Colon (tissue), 2 donors: ENCODE results near the gene PLCB4.

Source experiments
- FAIRE-seq: peaks from 2 replicates; lab custom pipeline; 2012; peaks lifted over from hg19 to GRCh38; lab: Jason Lieb, UNC
- donor health status: control.
- donor health status: control.

The PLCB4 gene

GRCh38 chr20:9270831-9271230 is 201.9 kb downstream of the PLCB4 start:
- FAIRE-seq, result no peak

DNA sequence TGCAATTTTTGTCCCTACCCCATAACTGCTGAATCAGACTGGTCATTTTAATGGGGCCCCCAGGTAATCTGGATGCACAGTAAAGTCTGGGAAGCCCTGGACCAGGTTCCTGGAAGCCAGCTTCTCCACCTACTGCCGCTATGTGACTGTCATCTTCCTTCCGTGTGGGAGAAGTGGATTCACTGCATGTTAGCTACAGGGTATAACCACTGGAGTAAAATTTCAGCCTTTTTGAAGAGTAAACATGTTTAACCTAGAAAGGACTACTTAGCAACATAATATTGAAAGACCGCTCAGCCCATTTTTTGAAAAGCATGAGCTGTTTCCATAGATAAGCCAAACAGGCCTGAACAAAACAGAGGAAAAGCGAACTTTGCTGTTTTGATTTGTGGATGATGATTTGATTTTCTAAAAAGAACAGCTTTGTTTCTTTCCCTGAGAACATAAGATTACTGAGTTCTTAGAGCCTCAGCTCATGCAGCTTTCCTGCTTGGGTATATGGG is 208.1 kb downstream of the PLCB4 start:
- no peak for FAIRE-seq

DNA sequence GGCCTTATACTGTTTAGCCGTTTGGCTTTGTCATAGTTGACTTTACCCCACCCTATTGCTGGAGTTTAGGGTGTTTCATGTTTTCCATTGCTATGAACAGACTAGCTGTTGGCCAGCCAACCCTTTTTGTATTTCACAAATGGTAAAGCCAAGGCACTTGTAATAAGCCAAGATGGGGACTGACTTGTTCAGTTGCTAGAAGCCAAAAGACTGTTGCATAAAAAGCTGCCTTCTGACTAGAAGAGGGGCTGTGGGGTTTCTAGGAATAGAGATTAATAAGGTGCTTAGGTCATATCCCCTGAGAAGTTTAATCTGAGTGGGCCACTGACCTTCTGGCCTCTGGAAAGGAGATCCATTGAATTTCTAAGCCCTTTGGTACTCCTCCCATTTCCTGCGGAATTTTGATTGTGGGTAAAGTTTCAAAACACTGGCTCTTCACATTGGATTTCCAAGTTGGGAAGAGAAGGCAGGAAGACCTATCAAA is 211.1 kb downstream of the PLCB4 start:
- FAIRE-seq, result no peak

DNA sequence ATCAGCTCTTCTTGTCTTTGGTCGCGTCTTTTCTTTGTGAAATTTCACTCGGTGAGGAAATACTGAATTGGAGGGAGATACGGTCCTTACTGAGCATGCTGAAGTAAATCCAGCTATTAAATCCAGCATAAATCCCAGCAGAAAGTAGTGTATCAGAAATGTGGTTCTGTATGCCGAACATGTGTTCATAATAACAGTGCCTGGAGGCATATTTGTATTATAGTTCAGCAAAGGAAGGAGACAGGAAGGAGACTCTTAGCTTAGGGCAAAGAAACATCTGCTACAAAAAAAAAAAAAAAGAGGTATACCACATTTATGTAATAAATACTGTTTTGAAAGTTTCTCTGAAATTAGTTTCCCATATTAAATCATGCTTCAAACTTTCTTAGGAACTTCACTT is 211.8 kb downstream of the PLCB4 start:
- FAIRE-seq, result no peak

GRCh38 chr20:9281803-9282202 is 212.9 kb downstream of the PLCB4 start:
- FAIRE-seq, result no peak

GRCh38 chr20:9285617-9286016 is 216.7 kb downstream of the PLCB4 start:
- FAIRE-seq, result no peak

DNA sequence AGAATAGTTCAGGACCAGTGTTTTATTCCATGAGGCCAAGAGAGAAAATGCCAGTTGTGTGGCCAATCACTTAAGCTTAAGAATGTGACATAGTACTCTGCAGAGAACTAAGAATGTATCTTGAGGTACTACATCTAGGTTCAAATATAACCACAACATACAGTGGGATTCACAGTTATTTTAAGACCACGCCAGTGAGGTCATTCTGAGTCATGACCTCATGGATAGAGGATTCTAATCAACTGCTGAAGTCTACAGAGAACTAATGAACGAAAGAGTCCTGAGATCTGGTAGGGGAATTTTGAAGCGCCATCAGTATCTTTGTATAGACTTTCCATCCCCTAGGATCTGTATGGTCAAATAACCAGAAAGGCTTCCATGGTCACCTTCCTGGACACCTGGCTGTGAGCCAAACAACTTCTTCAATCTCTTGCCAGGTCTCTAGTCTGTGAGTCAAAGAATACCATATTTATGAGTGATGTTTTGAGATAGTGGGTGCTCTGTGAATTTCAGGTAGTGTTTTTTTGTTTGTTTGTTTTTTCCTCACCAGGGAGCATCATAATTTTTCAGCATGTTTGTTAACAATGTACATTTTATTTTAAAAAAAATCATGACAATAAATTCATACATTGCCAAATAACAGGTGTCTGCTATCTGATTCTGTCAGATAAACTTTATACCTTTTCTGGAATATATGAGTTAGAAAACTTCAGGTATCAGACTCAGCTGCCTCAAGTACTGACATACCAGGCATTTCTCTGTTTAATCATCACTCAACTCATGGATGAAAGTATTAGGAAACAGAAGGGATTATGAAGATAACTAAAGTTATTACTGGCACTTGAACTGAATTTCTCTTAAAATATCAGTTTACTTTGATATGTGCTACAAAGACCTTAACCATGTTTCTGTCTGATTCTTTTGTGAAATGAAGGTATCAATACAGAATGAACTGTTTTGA is 217.9 kb downstream of the PLCB4 start:
- no peak for FAIRE-seq

DNA sequence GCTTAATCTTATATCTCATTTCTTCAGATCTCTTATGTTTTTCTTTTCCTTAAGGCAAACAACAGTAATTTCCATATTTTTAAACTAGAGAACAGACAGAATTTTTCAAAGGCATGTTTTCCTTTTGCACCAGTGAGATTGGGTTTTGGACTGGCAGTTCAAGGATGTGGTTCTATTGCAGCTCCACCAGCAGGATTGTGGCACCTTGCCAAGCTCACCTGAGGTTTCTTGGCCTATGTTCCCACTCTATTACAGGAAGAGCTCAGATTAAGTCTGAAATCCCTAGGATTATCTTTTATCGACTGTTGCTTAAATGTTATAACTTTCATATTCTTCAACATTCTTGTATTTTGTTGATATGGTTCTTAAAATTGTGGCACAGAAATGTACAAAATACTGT is 218.9 kb downstream of the PLCB4 start:
- no peak for FAIRE-seq

DNA sequence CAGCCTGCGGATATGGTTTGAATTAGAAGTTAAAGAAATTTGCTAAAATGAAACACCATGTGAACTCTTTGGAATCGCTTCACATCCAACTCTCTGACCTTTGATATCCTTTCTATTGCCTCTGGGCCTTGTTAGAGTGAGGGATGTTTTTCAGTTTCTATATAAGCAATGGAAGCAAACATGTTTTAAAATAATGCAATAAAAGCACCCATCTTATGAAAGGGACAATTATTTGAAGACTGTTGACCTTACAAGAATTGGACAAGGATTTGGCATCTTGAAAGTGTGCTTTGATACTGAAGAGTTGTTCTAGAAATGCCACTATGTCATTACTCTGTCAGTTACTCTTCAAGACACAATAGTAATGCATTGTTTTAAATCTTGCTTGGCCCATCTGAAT is 221.4 kb downstream of the PLCB4 start:
- no peak for FAIRE-seq

GRCh38 chr20:9293145-9293544 is 224.3 kb downstream of the PLCB4 start:
- FAIRE-seq, result no peak

GRCh38 chr20:9294041-9294440 is 225.2 kb downstream of the PLCB4 start:
- FAIRE-seq, result no peak

- FAIRE-seq, result peak; percentile 49
Observed at GRCh38 chr20:9298906-9299305, 230.0 kb downstream of the PLCB4 start.

- FAIRE-seq, result no peak
Observed at GRCh38 chr20:9300080-9300479, 231.2 kb downstream of the PLCB4 start.

GRCh38 chr20:9300534-9300933 is 231.6 kb downstream of the PLCB4 start:
- no peak for FAIRE-seq

DNA sequence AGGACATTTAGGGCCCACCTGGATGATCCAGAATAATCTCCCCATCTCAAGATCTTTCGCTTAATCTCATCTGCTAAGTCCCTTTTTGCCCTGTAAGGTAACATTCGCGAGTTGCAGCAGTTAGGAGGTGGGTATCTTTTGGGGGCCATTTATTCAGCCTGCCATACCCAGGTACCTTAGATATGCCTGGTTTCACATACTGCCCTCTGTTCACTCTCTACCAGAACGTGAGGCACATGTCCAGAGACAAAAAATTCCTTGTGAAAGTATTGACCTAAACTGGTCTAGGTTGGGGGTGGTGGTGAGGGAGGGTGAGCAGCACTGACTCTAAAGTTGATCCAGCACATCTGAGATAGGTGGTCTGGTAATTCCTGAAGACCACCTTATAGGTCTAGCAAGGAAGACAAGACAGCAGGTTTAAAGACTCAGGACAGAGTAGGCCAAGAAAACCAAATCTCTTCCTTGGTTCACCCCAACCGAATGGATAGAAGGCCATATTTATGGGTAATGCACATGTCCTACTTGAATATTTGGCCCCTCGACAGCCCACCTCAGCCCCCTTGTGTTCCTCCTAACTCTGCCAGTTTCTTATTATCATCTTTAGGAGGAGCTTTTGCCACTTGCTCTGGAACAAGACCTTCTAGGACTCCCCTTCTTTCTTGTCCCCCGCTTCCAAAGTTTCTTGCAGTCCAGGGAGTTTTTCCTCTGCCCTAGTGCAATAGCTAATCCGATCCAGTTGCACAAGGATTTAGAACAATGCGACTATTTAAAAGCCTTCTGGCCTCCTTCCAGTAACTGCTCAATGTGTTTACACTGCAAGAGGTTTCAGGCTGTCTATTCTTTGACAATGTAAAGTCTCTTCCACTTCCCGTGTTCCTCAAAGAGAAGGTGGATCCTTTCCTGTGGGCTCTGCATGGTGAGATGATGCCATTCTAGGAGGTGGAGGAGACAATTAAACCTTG is 232.5 kb downstream of the PLCB4 start:
- no peak for FAIRE-seq

- FAIRE-seq, result no peak
Observed at GRCh38 chr20:9302091-9302462, 233.2 kb downstream of the PLCB4 start.

DNA sequence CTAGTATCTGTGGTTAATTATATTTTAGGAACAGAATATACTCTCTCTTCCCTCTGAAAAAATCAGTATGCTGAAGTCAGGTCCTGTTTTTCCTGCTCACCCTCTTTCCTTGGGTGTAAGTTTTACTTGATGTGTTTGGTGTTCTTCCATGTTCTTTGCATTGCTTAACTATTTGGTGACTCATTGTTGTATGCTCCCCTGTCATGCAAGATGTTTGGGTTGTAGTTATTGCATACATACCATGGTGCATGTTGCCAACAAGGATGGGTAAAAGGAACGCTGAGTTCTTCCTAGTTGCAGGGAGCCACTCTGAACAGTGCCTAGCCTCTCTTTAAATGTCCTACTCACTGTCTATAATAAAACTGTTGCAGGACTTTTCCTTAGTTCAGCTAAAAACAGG is 237.6 kb downstream of the PLCB4 start:
- no peak for FAIRE-seq

DNA sequence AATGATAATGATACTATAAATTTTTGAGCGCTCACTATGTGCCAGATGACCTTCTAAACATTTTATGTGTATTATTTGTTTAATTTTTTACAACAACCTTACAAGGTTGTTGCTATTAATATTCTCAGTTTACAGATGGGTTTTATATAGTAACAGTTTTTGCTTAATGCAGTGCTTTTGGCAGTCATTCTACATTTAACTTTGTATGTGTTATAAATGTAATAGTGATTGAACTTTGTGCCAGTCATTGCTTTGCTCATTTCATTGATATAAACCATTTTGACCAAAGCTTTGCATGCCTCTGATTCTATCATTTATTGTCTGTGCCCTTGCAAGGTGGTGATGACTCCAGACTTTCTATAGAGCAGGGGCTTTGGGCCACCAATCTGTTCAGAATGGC is 239.2 kb downstream of the PLCB4 start:
- no peak for FAIRE-seq

- FAIRE-seq, result no peak
Observed at GRCh38 chr20:9311132-9311531, 242.2 kb downstream of the PLCB4 start.

GRCh38 chr20:9319687-9320384 is 250.9 kb downstream of the PLCB4 start:
- FAIRE-seq, result no peak

- no peak for FAIRE-seq
Observed at GRCh38 chr20:9321007-9321406, 252.1 kb downstream of the PLCB4 start.

- no peak for FAIRE-seq
Observed at GRCh38 chr20:9322661-9323060, 253.8 kb downstream of the PLCB4 start.
